Thoracic aorta (tissue), 2 donors: ENCODE data around the gene TEX22. TPM values are rescaled to one million over a fixed set of nuclear protein-coding genes. Genes with fewer than 3 reads are reported as not detected.

Source experiments
- ATAC-seq: fragments of 150-250 bp; one replicate; pipeline ENCODE4 v1.8.0; 2017; ENCODE audit warnings: low read depth; ENCODE audit not compliant: insufficient number of reproducible peaks, low FRiP score
- DNase-seq: peaks from one replicate; pipeline ENCODE4 v3.0.0-alpha.2; 2020; ENCODE audit warnings: low spot score
- H3K27ac ChIP-seq, 2 donors: fragments of 200-600 bp; sonication (generic); 1 replicate in 1 of 2; 2 replicates in 1 of 2; pipeline ENCODE4 v1.5.1; 2016; ENCODE audit warnings: mild to moderate bottlenecking in 2 of 2, moderate library complexity in 2 of 2
- H3K27me3 ChIP-seq: fragments of 200-600 bp; sonication (generic); replicated peaks from 2 replicates; pipeline ENCODE4 v1.6.0; 2016; ENCODE audit warnings: mild to moderate bottlenecking; ENCODE audit not compliant: insufficient read depth
- H3K36me3 ChIP-seq: fragments of 200-600 bp; sonication (generic); one replicate; pipeline ENCODE4 v1.5.1; 2016
- H3K4me1 ChIP-seq, 2 donors: fragments of 200-600 bp; sonication (generic); 1 replicate in 1 of 2; 2 replicates in 1 of 2; pipeline versions ENCODE4 v1.5.1 to v1.6.0; 2016; ENCODE audit warnings: low read depth in 2 of 2, mild to moderate bottlenecking in 1 of 2; ENCODE audit not compliant: control insufficient read depth in 1 of 2
- H3K4me3 ChIP-seq: fragments of 200-600 bp; sonication (generic); 2 replicates; pipeline ENCODE4 v1.5.1; 2016; ENCODE audit warnings: mild to moderate bottlenecking
- H3K9me3 ChIP-seq: fragments of 200-600 bp; sonication (generic); 2 replicates; pipeline ENCODE4 v1.5.1; 2016
- total RNA-seq, 2 donors: library from RNA; depleted of rRNA; stranded (reverse); fragments of >200 nt; gene quantifications; one replicate each; pipeline versions ENCODE4 v1.1.0 to v1.2.3, GENCODE V29; 2016
- TF ChIP-seq, protein P1 (sequence below): fragments of 200-600 bp; sonication (generic); IDR thresholded peaks from one replicate; pipeline ENCODE4 v1.5.1; 2019; ENCODE audit warnings: antibody characterized with exemption

The TEX22 gene
- total RNA-seq, 2 donors from 2014 or later = not detected

DNA sequence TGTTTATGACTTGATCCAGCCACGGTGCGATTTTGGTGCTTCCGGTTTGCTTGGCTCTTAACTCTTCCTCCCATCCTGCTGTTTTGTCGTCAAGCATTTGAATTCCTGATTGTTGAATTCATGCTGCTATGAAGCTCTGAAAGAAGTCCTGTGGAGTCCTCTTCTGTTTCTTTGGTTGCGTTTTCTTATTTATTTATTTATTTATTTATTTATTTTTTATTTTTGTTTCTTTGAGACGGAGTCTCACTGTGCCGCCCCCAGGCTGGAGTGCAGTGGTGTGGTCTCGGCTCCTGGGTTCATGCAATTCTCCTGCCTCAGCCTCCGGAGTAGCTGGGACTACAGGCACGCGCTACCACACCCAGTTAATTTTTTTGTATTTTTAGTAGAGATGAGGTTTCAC, 18.3 kb downstream of the TEX22 start:
- H3K4me1 ChIP-seq = peaks cover 24 to 40% of the 10 kb centered on the region in 2 donors
- H3K4me3 ChIP-seq = no peak overlapping the region
- peaks cover 5% of the 10 kb centered on the region for H3K27me3 ChIP-seq
- ATAC-seq (no peak), DNase-seq (no peak)
- H3K36me3 ChIP-seq = no peaks in the 10 kb centered on the region
- TF ChIP-seq, protein P1, sequence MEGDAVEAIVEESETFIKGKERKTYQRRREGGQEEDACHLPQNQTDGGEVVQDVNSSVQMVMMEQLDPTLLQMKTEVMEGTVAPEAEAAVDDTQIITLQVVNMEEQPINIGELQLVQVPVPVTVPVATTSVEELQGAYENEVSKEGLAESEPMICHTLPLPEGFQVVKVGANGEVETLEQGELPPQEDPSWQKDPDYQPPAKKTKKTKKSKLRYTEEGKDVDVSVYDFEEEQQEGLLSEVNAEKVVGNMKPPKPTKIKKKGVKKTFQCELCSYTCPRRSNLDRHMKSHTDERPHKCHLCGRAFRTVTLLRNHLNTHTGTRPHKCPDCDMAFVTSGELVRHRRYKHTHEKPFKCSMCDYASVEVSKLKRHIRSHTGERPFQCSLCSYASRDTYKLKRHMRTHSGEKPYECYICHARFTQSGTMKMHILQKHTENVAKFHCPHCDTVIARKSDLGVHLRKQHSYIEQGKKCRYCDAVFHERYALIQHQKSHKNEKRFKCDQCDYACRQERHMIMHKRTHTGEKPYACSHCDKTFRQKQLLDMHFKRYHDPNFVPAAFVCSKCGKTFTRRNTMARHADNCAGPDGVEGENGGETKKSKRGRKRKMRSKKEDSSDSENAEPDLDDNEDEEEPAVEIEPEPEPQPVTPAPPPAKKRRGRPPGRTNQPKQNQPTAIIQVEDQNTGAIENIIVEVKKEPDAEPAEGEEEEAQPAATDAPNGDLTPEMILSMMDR = no peak
- no peaks in the 10 kb centered on the region for H3K9me3 ChIP-seq
- no peak overlapping the region for H3K27ac ChIP-seq

DNA sequence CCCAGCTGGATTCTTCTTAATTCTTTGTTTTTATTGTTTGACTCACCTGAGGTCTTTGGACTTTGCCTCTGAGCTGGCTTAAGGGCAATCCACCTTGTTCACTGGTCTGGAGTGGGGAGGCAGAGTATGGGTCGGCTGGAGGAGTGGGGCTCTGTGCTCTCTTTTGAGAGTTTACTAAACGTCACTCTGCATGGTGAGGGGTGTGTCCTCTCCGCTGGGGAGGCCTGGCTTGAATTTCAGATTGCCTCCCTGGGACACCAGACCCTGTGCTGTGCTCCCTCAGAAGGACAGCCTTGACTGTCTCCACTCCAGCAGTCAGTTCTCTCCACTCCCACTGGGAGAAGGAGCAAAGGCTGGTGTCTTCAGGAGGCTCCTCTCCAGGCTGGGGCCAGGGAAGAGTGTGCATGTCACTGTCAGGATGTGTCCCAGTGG, 19.4 kb downstream of the TEX22 start:
- H3K4me3 ChIP-seq = no peak overlapping the region
- TF ChIP-seq, protein P1 = no peak
- no peaks in the 10 kb centered on the region for H3K36me3 ChIP-seq
- peaks cover 32 to 49% of the 10 kb centered on the region in 2 donors for H3K4me1 ChIP-seq
- H3K27me3 ChIP-seq = no peaks in the 10 kb centered on the region
- no peak overlapping the region for H3K27ac ChIP-seq
- DNase-seq = no peak
- no peaks in the 10 kb centered on the region for H3K9me3 ChIP-seq
- no peak for ATAC-seq

DNA sequence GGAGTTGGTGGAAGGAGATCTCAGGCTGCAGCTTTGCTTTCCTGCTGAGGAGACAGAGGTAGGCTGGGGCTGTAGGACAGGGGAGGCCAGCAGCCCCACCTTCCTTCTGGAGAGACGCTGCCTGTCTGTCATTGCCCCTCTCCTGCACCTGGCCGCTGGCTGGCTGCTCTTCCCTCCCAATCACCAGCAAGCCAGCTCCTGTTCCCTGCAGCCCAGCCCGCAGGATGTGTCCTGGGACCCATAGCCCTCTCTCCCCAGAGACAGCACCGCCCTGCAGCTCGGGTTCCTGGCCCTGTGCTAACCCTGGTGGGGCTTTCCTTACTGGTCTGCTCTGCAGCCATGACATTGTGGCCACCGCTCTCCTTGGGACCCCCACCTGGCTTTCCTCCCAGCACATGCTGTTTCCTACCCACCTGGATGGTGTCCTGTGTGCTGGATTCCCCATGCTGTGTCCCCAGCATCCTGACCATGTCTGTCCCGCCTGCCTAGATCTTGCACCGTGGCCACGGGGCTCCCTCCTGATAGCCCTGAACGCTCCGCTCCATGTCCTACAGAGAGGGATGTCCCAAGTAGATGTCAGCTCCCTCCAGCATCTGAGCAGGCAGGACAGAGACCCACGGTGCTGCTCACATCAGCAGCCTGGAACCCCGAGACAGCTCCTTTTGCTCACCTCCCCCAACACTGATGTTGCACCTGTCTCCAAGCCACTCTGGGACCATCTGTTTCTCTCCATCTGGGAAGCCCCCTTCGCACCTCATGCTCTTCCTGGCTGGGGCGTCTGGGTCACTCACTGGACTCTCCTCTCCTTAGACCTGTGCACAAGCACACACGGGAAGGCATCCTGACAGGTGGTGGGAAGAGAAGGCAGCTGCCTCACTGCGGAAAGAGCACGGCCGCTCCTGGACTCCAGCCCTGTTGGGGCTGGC, 20.2 kb downstream of the TEX22 start:
- Histone ChIP-seq H3K36me3 (no peaks in the 10 kb centered on the region), H3K9me3 (no peaks in the 10 kb centered on the region), H3K27ac (no peak overlapping the region), H3K4me1 (peaks cover 32 to 50% of the 10 kb centered on the region in 2 donors), H3K4me3 (peak overlapping the region; percentile 70), H3K27me3 (no peaks in the 10 kb centered on the region)
- ATAC-seq (no peak), DNase-seq (no peak)
- TF ChIP-seq, protein P1 = no peak

DNA sequence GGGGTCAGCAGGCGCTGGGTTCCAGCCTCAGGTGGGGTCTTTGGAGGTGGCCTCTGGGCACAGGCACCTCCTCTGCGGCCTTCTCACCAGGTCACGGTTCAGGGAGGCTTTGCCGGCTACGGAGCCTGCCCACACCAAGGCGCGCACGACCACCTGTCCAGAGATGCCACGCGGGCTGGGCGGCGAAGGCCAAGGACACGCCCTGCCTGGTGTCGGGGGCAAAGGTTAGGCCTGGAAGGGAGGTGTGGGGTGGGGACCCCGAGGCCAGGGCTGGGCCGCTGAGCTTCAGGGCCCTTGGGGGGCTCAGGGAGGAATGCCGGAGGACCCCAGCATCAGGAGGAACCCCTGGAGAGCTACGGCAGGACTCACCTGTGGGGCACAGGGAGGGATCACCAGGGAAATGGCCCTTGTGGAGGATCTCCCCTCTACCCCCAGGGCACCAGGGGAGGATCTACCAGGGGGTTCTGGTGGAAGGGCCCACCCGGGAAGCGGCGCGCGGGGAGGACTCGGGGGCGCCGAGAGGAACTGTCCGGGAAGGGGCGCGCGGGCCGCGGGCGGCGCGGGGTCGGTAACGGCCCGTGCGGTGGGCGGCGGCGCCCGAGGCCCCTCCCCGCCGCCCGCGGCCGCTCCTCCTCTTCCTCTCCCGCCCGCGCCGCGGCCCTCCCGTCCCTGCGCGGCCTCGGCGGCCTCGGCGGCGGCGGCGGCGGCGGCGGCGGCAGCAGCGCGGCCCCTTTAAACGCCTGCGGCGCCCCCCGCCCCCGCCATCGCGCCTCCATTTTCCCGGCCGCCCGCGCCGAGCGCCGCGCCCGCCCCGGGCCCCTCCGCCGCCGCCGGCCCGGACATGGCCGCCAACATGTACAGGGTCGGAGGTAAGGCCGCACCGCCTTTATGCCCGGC, 21.1 kb downstream of the TEX22 start, which contains the start of gene MTA1:
MTA1 (plus strand) TSS at position 633 of the 897 bp plus-strand sequence; CDS start at position 842, 209 bp downstream.
- H3K27ac ChIP-seq = peak within 1 kb of the TSS; percentile 43 to 68
- TF ChIP-seq, protein P1 = no peak
- no peaks in the 10 kb centered on the region for H3K27me3 ChIP-seq
- H3K4me3 ChIP-seq = peak within 1 kb of the TSS; percentile 77
- DNase-seq (no peak), ATAC-seq (no peak)
- H3K9me3 ChIP-seq = no peaks in the 10 kb centered on the region
- peaks cover 32 to 49% of the 10 kb centered on the region in 2 donors for H3K4me1 ChIP-seq
- no peaks in the 10 kb centered on the region for H3K36me3 ChIP-seq
